HL-60 (cell line): ENCODE data around the gene SMG7.

Experiments used
- GABPA ChIP-seq: IDR thresholded peaks from 2 replicates; pipeline ENCODE4 v1.6.1; 2012; ENCODE audit warnings: low read depth
- POLR2AphosphoS5 ChIP-seq: IDR thresholded peaks from 2 replicates; pipeline ENCODE4 v1.6.1; 2012; ENCODE audit warnings: low read depth
- TF ChIP-seq, protein P1 (sequence below): IDR thresholded peaks from one replicate; pipeline ENCODE4 v1.5.1; 2011; ENCODE audit warnings: low read length, control low read depth, inconsistent platforms; ENCODE audit not compliant: insufficient read depth
- TF ChIP-seq, protein P2 (sequence below): IDR thresholded peaks from 2 replicates; pipeline ENCODE4 v1.6.1; 2012; ENCODE audit warnings: low read depth; ENCODE audit not compliant: insufficient replicate concordance

DNA sequence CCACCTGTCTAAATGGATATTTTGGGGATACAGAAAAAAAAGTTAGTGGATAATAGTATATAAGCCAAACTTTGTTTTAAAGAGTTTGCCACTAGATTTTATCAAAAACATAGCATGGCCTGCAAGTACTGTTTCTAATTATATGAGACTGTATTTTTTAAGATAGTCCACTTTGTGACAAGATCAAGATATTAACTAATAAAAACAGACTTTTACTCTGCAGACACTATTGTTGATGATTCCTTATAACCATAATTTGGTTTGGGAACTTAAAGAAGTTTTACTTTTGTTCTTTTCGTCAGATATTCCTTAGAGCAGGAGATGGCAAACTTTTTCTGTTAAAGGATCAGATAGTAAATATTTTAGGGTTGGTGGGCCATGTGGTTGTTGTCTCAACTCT lies 36.4 kb downstream of the SMG7 start:
- TF ChIP-seq, protein P1, sequence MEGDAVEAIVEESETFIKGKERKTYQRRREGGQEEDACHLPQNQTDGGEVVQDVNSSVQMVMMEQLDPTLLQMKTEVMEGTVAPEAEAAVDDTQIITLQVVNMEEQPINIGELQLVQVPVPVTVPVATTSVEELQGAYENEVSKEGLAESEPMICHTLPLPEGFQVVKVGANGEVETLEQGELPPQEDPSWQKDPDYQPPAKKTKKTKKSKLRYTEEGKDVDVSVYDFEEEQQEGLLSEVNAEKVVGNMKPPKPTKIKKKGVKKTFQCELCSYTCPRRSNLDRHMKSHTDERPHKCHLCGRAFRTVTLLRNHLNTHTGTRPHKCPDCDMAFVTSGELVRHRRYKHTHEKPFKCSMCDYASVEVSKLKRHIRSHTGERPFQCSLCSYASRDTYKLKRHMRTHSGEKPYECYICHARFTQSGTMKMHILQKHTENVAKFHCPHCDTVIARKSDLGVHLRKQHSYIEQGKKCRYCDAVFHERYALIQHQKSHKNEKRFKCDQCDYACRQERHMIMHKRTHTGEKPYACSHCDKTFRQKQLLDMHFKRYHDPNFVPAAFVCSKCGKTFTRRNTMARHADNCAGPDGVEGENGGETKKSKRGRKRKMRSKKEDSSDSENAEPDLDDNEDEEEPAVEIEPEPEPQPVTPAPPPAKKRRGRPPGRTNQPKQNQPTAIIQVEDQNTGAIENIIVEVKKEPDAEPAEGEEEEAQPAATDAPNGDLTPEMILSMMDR, result no peak
- no peak for TF ChIP-seq POLR2AphosphoS5
- TF ChIP-seq, protein P2, sequence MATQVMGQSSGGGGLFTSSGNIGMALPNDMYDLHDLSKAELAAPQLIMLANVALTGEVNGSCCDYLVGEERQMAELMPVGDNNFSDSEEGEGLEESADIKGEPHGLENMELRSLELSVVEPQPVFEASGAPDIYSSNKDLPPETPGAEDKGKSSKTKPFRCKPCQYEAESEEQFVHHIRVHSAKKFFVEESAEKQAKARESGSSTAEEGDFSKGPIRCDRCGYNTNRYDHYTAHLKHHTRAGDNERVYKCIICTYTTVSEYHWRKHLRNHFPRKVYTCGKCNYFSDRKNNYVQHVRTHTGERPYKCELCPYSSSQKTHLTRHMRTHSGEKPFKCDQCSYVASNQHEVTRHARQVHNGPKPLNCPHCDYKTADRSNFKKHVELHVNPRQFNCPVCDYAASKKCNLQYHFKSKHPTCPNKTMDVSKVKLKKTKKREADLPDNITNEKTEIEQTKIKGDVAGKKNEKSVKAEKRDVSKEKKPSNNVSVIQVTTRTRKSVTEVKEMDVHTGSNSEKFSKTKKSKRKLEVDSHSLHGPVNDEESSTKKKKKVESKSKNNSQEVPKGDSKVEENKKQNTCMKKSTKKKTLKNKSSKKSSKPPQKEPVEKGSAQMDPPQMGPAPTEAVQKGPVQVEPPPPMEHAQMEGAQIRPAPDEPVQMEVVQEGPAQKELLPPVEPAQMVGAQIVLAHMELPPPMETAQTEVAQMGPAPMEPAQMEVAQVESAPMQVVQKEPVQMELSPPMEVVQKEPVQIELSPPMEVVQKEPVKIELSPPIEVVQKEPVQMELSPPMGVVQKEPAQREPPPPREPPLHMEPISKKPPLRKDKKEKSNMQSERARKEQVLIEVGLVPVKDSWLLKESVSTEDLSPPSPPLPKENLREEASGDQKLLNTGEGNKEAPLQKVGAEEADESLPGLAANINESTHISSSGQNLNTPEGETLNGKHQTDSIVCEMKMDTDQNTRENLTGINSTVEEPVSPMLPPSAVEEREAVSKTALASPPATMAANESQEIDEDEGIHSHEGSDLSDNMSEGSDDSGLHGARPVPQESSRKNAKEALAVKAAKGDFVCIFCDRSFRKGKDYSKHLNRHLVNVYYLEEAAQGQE, result no peak
- no peak for TF ChIP-seq GABPA
